DND-41 (cell line): ENCODE results near the gene LAMTOR3.

Source experiments
- ATAC-seq: fragments of 200-7000 bp; cut with Tn5 transposase; 3 replicates; pipeline ENCODE4 v1.9.1; 2021; ENCODE audit warnings: low read depth; ENCODE audit not compliant: insufficient read depth
- DNase-seq: peaks from one replicate; pipeline ENCODE4 v3.0.0-alpha.2; 2020
- H2AFZ ChIP-seq: 2 replicates; pipeline ENCODE4 v1.6.0; 2012; ENCODE audit warnings: low read depth, low read length
- H3K27ac ChIP-seq: 2 replicates; pipeline ENCODE4 v1.5.1; 2012; ENCODE audit warnings: low read length, inconsistent platforms
- H3K27me3 ChIP-seq: fragments of 200-600 bp; sonication (generic); 2 replicates; pipeline ENCODE4 v1.6.0; 2012; ENCODE audit warnings: low read length, mild to moderate bottlenecking, inconsistent platforms; ENCODE audit not compliant: insufficient read depth, poor library complexity
- H3K36me3 ChIP-seq: 2 replicates; pipeline ENCODE4 v1.5.1; 2012; ENCODE audit warnings: low read length, inconsistent platforms; ENCODE audit not compliant: insufficient read depth
- H3K4me1 ChIP-seq: 2 replicates; pipeline ENCODE4 v1.5.1; 2012; ENCODE audit warnings: mild to moderate bottlenecking, low read length; ENCODE audit not compliant: insufficient read depth
- H3K4me2 ChIP-seq: 2 replicates; pipeline ENCODE4 v1.6.0; 2012; ENCODE audit warnings: mild to moderate bottlenecking, moderate library complexity, low read length, inconsistent platforms; ENCODE audit not compliant: insufficient read depth
- H3K4me3 ChIP-seq, 2 experiments: fragments of 200-600 bp in 1 of 2; shearing (Covaris generic) in 1 of 2; 2 replicates each; pipeline ENCODE4 v1.5.1; 2012 to 2016; ENCODE audit warnings: inconsistent platforms in 2 of 2, low read length in 2 of 2, mild to moderate bottlenecking in 2 of 2, low read depth in 1 of 2, moderate library complexity in 1 of 2
- H3K79me2 ChIP-seq: 2 replicates; pipeline ENCODE4 v1.6.0; 2012; ENCODE audit warnings: low read length, inconsistent platforms; ENCODE audit not compliant: insufficient read depth
- H3K9ac ChIP-seq: 2 replicates; pipeline ENCODE4 v1.6.0; 2012; ENCODE audit warnings: low read depth, mild to moderate bottlenecking, inconsistent platforms, low read length, moderate library complexity
- H3K9me3 ChIP-seq: 2 replicates; pipeline ENCODE4 v1.5.1; 2012; ENCODE audit warnings: low read length, moderate library complexity, mild to moderate bottlenecking, inconsistent platforms; ENCODE audit not compliant: insufficient read depth, severe bottlenecking
- H4K20me1 ChIP-seq: 2 replicates; pipeline ENCODE4 v1.6.0; 2012; ENCODE audit warnings: low read length; ENCODE audit not compliant: insufficient read depth
- EZH2 ChIP-seq: IDR thresholded peaks from 3 replicates; pipeline ENCODE4 v1.6.1; 2012; ENCODE audit warnings: borderline replicate concordance, low read depth, mild to moderate bottlenecking, moderate library complexity, low read length, inconsistent platforms; ENCODE audit not compliant: severe bottlenecking
- TF ChIP-seq, protein P1 (sequence below): IDR thresholded peaks from 2 replicates; pipeline ENCODE4 v1.5.1; 2012; ENCODE audit warnings: borderline replicate concordance, low read length, moderate library complexity, mild to moderate bottlenecking; ENCODE audit not compliant: poor library complexity, severe bottlenecking; ENCODE audit errors: extremely low read depth

Gene LAMTOR3

GRCh38 chr4:99843413-99843812 is 50.8 kb downstream of the LAMTOR3 start:
- no peak for ATAC-seq
- no peak overlapping the region for H3K9ac ChIP-seq
- no peak for DNase-seq
- TF ChIP-seq, protein P1, sequence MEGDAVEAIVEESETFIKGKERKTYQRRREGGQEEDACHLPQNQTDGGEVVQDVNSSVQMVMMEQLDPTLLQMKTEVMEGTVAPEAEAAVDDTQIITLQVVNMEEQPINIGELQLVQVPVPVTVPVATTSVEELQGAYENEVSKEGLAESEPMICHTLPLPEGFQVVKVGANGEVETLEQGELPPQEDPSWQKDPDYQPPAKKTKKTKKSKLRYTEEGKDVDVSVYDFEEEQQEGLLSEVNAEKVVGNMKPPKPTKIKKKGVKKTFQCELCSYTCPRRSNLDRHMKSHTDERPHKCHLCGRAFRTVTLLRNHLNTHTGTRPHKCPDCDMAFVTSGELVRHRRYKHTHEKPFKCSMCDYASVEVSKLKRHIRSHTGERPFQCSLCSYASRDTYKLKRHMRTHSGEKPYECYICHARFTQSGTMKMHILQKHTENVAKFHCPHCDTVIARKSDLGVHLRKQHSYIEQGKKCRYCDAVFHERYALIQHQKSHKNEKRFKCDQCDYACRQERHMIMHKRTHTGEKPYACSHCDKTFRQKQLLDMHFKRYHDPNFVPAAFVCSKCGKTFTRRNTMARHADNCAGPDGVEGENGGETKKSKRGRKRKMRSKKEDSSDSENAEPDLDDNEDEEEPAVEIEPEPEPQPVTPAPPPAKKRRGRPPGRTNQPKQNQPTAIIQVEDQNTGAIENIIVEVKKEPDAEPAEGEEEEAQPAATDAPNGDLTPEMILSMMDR: no peak
- TF ChIP-seq EZH2: no peak
- H2AFZ ChIP-seq: no peak overlapping the region
- H3K27ac ChIP-seq: no peak overlapping the region
- no peaks in the 10 kb centered on the region for H3K27me3 ChIP-seq
- no peaks in the 10 kb centered on the region for H4K20me1 ChIP-seq
- no peaks in the 10 kb centered on the region for H3K79me2 ChIP-seq
- H3K4me3 ChIP-seq: no peak overlapping the region
- no peaks in the 10 kb centered on the region for H3K36me3 ChIP-seq
- H3K4me1 ChIP-seq: no peaks in the 10 kb centered on the region
- H3K4me2 ChIP-seq: no peak overlapping the region
- no peaks in the 10 kb centered on the region for H3K9me3 ChIP-seq

- no peak for ATAC-seq
- no peaks in the 10 kb centered on the region for H3K4me1 ChIP-seq
Measured at GRCh38 chr4:99841129-99841528, 53.1 kb downstream of the LAMTOR3 start.

DNA sequence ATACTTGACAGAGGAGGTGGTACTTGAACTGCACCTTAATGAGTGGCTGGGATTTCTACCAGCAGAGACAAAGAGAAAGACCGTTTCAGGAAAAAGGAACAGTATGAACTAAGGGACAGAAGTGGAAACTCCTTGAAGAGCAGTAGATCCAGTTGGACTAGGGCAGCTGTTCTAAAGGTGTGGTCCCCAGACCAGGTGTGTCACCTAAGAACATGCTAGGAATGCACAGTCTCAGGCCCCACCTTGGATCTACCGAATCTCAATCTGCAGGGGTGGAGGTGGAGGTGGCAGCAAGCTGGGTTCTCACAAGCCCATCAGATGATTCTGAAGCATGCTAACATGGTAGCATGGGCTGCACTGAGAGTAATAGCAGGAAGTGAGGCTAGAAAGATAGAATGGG is 55.3 kb downstream of the LAMTOR3 start:
- no peaks in the 10 kb centered on the region for H3K36me3 ChIP-seq
- H3K27me3 ChIP-seq: no peaks in the 10 kb centered on the region
- no peak for ATAC-seq

More at GRCh38 chr4:99841129-99841528, 53.1 kb downstream of the LAMTOR3 start:
- no peak overlapping the region for H3K4me2 ChIP-seq
- H2AFZ ChIP-seq: no peak overlapping the region
- H3K27ac ChIP-seq: no peak overlapping the region
- no peaks in the 10 kb centered on the region for H4K20me1 ChIP-seq
- TF ChIP-seq, protein P1: no peak
- no peak for TF ChIP-seq EZH2
- no peaks in the 10 kb centered on the region for H3K27me3 ChIP-seq
- H3K36me3 ChIP-seq: no peaks in the 10 kb centered on the region
- no peak for DNase-seq
- H3K4me3 ChIP-seq: no peak overlapping the region
- no peaks in the 10 kb centered on the region for H3K79me2 ChIP-seq
- H3K9me3 ChIP-seq: no peaks in the 10 kb centered on the region
- no peak overlapping the region for H3K9ac ChIP-seq

More for the DNA sequence above, 55.3 kb downstream of the LAMTOR3 start:
- no peak overlapping the region for H2AFZ ChIP-seq
- H3K4me1 ChIP-seq: no peaks in the 10 kb centered on the region
- no peak for TF ChIP-seq EZH2
- TF ChIP-seq, protein P1: no peak
- H3K27ac ChIP-seq: no peak overlapping the region
- no peak overlapping the region for H3K4me2 ChIP-seq
- DNase-seq: no peak
- no peaks in the 10 kb centered on the region for H3K9me3 ChIP-seq
- no peak overlapping the region for H3K4me3 ChIP-seq
- H3K79me2 ChIP-seq: no peaks in the 10 kb centered on the region
- no peak overlapping the region for H3K9ac ChIP-seq
- H4K20me1 ChIP-seq: no peaks in the 10 kb centered on the region
